ENCODE data around the gene KLF15. TPM values are rescaled to one million over a fixed set of nuclear protein-coding genes. Genes with fewer than 3 reads are reported as not detected.

KLF15 gene
- total RNA-seq, 1 donor from 2014 or later: 1.7 TPM

GRCh38 chr3:126360714-126361060 lies 3.5 kb upstream of the KLF15 start:
- DNase-seq (ENCODE audit: low spot score): no peak

DNA sequence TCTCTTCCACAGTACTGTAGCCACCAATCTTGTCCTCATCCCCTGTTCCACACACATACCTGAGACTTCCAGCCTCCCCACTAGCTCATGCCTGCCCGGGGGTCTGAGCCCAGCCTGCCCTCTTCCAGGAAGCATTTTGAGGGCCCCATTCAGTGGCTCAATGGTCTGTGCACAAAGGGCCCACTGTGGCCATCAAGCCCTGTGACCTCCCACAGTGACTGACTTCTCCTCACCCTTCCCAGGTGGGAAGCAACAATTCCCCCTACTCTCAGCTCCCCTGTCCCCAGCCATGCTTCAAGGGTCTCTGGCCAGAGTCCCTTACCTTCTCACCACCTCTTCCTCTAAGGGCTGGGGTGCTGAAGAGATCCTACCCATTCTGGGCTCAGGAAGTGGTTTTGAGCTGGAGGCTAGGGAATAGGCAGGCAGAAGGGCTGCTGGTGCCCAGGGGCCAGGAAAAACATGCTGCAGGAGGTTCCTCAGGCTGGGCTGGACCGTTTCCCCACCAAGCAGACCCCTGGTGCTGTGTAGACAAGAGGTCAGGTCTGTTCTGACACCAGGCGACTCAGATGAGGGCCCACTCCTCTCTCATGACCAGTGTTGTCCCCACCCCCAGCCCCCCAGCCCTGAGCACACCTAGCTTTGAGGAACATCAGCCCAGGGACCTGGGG lies 3.0 kb upstream of the KLF15 start:
- no peak for DNase-seq (ENCODE audit: low spot score)

DNA sequence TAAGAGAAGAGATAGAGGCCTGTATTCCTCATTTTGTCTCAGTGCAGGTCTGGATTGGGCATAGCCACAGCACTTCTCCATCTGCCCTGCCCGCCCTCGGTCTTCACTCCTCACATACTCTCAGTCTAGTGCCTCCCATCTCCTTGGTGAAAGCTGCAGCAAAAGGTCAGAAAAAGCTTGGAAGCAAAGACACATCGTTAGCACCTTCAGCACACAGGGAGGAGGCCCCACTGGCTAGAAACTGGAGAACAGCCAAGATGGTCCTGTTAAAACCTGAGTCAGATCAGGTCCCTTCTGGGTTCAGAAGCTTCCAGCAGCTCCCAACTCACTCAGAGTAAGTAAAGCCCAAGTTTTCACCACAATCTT lies 1.6 kb upstream of the KLF15 start:
- no peak for DNase-seq (ENCODE audit: low spot score)

GRCh38 chr3:126358038-126358815 lies 1.0 kb upstream of the KLF15 start:
- no peak for DNase-seq (ENCODE audit: low spot score)

DNA sequence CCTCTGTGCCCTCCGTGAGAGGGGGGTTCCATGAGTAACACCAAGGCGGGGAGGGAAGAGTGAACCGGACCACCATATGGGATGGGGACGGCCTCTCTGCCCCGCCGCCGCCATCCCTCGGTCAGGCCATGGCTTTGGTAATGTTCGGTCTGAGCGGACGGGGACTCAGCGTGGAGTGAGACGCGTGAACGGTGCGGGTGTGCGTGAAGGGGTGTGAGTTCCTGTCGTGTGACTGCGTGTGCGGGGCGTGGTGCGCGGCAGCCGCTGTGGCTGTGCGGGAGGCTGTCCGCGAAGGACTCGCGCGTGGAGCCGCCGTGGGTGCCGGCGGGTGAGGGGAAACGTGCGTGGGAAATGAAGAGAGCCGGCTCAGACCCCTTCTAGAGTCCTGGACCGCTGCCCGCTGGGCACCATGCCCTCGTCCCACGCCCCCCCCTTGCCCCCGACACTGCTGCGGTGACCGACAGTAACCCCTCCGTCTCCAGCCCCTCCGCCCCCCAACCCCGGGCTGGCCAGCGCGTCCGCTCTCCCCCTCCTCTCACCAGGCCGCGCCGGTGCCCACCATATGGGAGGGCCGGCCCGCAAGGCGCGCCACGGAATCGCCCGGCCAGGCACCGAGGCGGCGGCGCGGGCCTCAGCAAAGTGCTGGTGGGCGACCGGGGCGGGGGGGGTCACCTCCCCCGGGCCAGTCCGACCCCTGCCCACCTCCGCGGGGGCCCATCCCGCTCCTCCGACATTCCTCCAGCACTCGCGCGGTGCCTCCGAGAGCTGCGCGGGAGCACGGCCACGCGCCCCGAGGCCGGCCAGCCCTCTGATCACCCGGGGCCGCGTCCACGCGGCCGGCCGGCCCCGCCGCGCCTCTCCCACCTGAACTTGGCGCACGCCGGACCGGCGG lies 589 bp downstream of the KLF15 start:
- no peak for DNase-seq (ENCODE audit: low spot score)

DNA sequence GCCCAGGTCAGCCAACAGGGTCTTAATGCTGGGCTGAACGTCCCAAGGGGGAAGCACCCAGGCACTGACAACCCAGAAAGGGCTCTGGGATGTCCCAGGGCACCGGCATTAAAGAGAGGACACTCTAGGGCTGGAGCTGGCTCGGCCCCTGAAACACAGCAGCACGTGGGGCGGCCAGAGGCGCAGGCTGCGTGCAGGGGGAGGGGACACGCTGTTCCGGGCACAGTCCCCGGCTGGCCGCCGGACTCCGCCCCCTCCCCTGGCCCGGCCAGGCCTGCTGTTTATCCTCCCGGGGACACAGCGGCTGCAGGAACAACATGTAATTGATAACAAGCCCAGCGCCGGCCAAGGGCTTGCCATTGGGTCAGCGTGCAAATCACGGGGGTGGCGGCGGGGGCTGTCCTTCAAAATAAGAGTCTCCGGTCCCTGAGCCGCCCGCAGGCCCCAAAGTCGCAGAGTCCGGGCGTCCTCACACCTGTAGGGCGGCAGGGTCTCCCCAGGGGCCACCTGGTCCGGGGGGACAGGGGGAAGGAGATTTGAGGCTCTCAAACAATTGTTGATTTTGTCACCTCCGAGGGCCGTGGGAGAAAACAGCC lies 1.3 kb downstream of the KLF15 start:
- DNase-seq (ENCODE audit: low spot score): peak; percentile 85

GRCh38 chr3:126355251-126355650 lies 2.0 kb downstream of the KLF15 start:
- no peak for DNase-seq (ENCODE audit: low spot score)

GRCh38 chr3:126354776-126355175 lies 2.4 kb downstream of the KLF15 start:
- DNase-seq (ENCODE audit: low spot score): no peak

DNA sequence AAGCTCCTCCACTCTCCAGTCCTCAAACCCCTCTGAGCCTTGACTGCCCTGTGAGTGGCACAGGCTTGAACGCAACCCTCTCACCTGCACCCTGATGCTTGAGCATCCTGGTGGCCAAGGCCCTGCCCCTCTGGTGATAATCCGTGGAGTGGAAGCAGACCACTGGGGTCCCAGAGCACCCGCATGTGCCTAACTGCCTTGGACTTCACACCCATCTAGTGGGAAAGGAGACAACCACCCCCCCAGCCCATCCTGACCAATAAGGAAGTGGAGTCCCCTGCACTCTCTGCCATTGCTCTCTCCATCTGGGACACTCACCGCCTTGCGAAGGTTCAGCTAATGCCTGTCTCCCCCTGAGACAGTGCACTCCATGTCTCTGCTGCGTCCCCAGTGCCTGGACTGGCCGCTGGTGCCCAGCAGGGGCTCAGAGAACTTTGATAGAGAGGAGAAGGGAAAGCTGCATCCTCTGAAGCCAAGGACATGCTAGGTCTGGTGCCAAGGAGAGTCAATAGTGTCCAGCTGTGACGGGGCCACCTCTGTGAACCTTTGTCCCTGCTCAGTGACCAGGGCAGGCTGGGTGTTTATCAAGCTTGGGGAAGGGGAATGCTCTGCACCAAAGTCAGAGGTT lies 3.4 kb downstream of the KLF15 start:
- no peak for DNase-seq (ENCODE audit: low spot score)

GRCh38 chr3:126352476-126353454 lies 4.4 kb downstream of the KLF15 start:
- no peak for DNase-seq (ENCODE audit: low spot score)

DNA sequence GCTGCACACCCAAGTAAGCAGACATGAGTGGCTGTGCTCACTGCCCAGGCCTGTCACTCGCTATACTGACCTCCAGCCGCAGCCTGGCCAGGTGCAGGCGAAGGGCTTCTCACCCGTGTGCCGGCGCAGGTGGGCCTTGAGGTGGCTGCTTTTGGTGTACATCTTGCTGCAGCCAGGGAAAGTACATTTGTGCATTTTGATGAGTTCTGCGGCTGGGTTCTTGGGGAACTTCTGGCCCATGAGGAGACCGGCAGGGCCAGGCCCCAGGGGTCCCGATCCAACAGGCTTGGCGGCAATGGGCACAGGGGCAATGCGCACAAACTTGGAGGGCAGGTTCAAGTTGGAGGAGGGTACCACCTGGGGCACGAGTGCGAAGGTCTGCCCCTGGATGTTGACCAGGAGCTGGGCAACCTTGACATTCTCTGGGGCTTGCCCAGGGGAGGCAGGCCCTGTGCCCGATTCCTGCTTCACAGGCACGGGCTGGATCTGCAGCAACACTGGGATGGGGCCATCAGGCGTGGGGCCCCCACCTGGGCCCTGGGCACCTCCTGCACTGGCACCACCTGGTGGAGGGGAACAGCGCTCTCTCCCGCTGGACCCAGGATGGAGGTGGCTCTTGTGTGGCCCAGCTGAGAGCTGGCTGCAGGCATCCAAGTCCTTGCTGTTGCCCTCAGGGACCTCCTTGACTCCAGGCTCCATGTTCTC lies 5.3 kb downstream of the KLF15 start:
- DNase-seq (ENCODE audit: low spot score): no peak

DNA sequence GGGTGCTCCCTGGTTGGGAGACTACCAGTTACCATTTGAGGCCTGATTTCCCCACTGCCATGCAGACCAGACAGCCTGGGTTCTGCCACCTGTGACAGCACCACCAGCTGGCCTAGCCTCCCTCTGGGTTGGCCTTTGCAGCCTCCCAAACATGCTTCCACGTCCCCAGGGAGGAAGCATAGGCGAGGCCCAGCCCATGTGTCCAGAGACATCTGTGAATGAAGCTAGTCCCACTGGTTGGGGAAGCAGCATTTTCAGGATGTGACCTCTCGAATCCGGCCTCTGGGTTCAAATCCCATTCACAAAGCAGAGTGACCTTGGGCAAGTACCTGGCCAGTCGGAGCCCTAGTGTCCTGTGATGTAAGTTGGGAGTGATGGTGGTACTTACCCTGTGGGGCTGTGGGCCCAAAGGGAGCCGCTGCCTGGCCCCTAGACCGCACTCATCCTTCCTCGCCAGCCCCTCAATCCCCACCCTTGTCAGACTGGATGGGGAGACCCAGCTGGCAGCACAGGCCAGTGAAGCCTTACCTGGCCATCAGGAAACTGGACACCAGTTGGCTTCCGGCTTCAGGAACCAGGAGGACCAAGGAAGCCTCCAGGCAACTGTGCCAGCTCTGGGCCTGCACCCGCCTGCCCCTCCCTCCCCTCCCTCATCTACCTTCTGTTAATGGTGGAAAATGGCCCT lies 6.0 kb downstream of the KLF15 start:
- no peak for DNase-seq (ENCODE audit: low spot score)

DNA sequence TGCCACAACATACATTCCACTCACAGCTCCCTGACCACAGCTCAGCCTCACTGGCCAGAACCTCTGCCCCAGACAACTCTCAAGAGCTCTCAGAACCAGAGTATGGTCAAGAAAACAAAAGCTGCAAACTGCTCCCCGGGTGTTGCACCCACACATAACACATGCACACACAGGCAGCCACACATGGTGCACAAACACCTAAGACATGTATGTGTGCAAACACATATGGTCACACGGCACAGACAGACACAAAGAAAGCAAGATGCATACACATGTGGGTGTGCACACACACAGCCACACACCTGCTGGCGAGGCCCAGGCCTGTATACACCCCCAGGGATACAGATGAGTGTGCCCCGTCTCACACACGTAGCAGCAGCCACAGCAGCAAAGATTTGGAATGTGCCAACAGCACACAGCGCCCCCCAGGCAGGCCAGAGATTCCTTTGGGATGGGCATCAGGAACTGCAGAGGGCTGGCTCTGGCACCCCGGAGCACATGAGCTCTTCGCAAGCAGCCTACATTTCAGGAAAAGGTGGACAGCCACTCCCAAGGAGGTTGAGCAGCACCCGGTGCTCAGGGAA lies 6.6 kb downstream of the KLF15 start:
- DNase-seq (ENCODE audit: low spot score): no peak

DNA sequence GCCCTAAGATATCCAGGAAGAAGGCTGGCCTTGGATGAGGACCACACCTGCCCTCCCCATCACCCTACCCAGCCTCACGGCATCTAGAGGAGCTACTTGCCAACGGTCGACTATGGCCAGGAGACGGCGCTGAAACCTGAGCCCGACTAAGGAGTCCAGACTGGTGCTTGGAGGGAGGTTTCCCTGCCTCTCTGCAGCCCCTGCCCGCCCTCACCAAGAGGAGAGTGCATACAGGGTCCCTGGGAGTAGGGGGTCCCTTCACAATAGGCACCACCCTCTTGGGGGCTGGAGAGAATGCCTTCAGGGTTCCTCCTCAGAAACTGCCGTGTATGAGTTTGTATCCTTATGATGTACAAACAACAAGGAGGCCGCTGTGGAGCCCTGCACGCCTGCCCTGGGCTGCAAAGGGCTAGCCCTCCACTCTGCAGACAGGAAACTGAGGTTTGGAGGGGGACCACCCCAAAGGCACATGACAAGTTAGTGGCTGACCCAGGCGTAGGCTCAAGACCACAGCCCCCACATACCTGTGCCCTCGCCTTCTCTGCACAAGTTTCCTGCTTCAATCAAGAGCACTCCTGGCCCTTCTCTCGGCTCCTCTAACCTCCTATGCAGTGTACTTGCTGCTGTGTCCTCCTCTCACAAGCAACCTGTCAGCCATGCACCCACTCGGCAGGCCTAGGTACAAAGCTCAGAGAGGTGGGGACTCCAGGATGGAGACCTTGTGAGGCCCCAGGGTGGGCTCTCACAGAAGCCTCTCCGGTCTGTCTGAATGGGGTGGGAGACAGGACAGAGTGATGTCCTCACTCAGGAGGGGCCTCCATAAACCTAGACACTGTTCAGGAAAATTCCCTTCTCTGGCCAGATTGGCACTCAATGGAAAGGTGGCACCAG lies 7.4 kb downstream of the KLF15 start:
- DNase-seq (ENCODE audit: low spot score): no peak

DNA sequence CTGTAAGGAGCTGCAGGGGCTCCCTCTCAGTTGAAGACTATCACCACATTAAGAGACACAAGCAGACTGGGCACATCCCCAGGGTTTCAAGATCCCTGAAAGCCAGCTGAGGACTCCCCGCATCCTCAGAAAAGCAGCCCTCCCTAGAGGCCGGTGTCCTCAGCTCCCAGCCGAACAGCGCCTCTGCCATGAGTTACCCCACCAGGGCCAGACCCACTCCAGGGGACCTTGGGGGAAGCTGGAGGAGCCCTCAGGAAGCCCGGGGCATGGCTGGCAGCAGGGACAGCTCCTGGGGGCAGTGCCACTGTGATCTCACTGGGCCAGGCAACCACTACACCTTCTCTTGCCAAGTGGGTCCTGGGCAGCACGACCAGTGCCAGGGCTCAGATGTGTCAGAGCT lies 8.1 kb downstream of the KLF15 start:
- DNase-seq (ENCODE audit: low spot score): no peak

- DNase-seq (ENCODE audit: low spot score): no peak
These were observed 8.8 kb downstream of the KLF15 start for GRCh38 chr3:126348308-126348920.

DNA sequence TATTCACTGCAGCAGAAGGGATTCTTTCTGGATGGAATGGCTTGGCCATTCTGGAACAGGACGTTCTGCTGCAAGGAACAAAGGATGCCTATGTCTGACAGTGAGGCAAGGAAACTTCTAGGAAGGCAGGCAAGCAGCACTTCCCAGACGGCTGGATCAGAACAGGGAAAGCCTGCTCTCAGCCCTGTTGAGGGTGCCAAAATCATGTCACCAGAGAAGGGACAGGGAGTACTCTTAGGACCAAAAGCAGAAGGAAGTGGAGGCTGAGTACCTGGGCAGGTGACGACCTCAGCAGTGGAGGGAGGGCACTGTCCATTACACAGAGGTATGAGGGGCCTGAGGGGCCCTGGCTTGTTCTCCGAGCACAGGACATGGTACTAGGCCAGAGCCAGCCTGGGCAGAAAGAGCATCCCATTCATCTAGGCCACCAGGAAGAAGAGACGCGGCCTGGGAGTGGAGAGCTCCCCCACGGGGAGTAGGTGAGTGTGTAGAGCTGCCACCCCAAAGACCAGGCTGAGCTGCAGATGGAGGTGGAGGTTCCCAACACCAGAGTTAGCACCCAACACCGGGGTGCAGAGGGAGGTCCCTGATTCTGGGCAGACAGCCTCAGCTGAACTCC lies 9.6 kb downstream of the KLF15 start:
- DNase-seq (ENCODE audit: low spot score): no peak
